HepG2 (cell line): Measurements from ENCODE around the gene GJC2. TPM values are rescaled to one million over a fixed set of nuclear protein-coding genes. Genes with fewer than 3 reads are reported as not detected.

Experiments used
- ATF2 ChIP-seq: sonication (generic); formaldehyde crosslinking; IDR thresholded peaks from 2 replicates; pipeline ENCODE4 v1.4.0; 2020; ENCODE audit warnings: missing genetic modification reagents
- ATF5 ChIP-seq: sonication (generic); formaldehyde crosslinking; IDR thresholded peaks from 2 replicates; pipeline ENCODE4 v1.4.0; 2020; ENCODE audit warnings: mild to moderate bottlenecking, low read depth, missing genetic modification reagents
- ATF7-NPFF ChIP-seq: sonication (generic); formaldehyde crosslinking; IDR thresholded peaks from 2 replicates; pipeline ENCODE4 v1.8.1; 2023; ENCODE audit warnings: mild to moderate bottlenecking, low read depth, missing genetic modification reagents, moderate library complexity
- CAMTA2 ChIP-seq: sonication (generic); formaldehyde crosslinking; IDR thresholded peaks from 2 replicates; pipeline ENCODE4 v1.4.0; 2020; ENCODE audit warnings: mild to moderate bottlenecking, missing genetic modification reagents, borderline replicate concordance
- ETV5 ChIP-seq: IDR thresholded peaks from 2 replicates; pipeline ENCODE4 v1.6.1; 2018; ENCODE audit warnings: missing biosample characterization, missing genetic modification reagents, inconsistent platforms, borderline replicate concordance
- FOXM1 ChIP-seq: sonication (generic); formaldehyde crosslinking; IDR thresholded peaks from 2 replicates; pipeline ENCODE4 v1.5.0; 2020; ENCODE audit warnings: missing genetic modification reagents
- HNRNPK ChIP-seq: fragments of 200-400 bp; formaldehyde crosslinking; IDR thresholded peaks from 2 replicates; pipeline ENCODE4 v1.6.1; 2018; ENCODE audit warnings: low read length, low read depth, moderate library complexity, mild to moderate bottlenecking; ENCODE audit not compliant: poor library complexity, severe bottlenecking
- HNRNPUL1 ChIP-seq: fragments of 200-400 bp; formaldehyde crosslinking; IDR thresholded peaks from 2 replicates; pipeline ENCODE4 v1.6.1; 2017; ENCODE audit warnings: low read depth, mild to moderate bottlenecking, low read length, moderate library complexity
- KMT2A ChIP-seq: sonication (generic); formaldehyde crosslinking; IDR thresholded peaks from 2 replicates; pipeline ENCODE4 v1.4.0; 2020; ENCODE audit warnings: missing genetic modification reagents
- NFATC3 ChIP-seq: sonication (generic); formaldehyde crosslinking; IDR thresholded peaks from 2 replicates; pipeline ENCODE4 v1.5.1; 2020; ENCODE audit warnings: mild to moderate bottlenecking, missing genetic modification reagents
- NFRKB ChIP-seq: fragments of 450-650 bp; IDR thresholded peaks from 2 replicates; pipeline ENCODE4 v1.6.1; 2017
- NR2C2 ChIP-seq: sonication (generic); formaldehyde crosslinking; IDR thresholded peaks from 2 replicates; pipeline ENCODE4 v1.4.0; 2020; ENCODE audit warnings: missing genetic modification reagents, mild to moderate bottlenecking, moderate library complexity, borderline replicate concordance
- SNAI1 ChIP-seq: sonication (generic); formaldehyde crosslinking; IDR thresholded peaks from 2 replicates; pipeline ENCODE4 v1.5.0; 2020; ENCODE audit warnings: mild to moderate bottlenecking, missing genetic modification reagents, borderline replicate concordance
- TBL1XR1 ChIP-seq: fragments of 150-350 bp; IDR thresholded peaks from 2 replicates; pipeline ENCODE4 v1.6.1; 2014; ENCODE audit warnings: borderline replicate concordance, low read length; ENCODE audit not compliant: partially characterized antibody
- TBP ChIP-seq: sonication (generic); formaldehyde crosslinking; IDR thresholded peaks from 2 replicates; pipeline ENCODE4 v1.5.0; 2020; ENCODE audit warnings: missing genetic modification reagents
- XRCC5 ChIP-seq: fragments of 200-400 bp; formaldehyde crosslinking; optimal IDR thresholded peaks from 2 replicates; pipeline ENCODE3; 2017; ENCODE audit warnings: mild to moderate bottlenecking, low read length
- ZBTB42 ChIP-seq: sonication (generic); formaldehyde crosslinking; IDR thresholded peaks from 2 replicates; pipeline ENCODE4 v1.5.0; 2020; ENCODE audit warnings: mild to moderate bottlenecking, missing genetic modification reagents
- ZFY ChIP-seq: sonication (generic); formaldehyde crosslinking; IDR thresholded peaks from 2 replicates; pipeline ENCODE4 v1.4.0; 2020; ENCODE audit warnings: missing genetic modification reagents
- ZNF234 ChIP-seq: sonication (generic); formaldehyde crosslinking; conservative IDR thresholded peaks from 2 replicates; pipeline ENCODE4 v1.5.1; 2020; ENCODE audit warnings: mild to moderate bottlenecking, missing genetic modification reagents
- ZNF235 ChIP-seq: sonication (generic); formaldehyde crosslinking; IDR thresholded peaks from 2 replicates; pipeline ENCODE4 v1.8.1; 2023; ENCODE audit warnings: mild to moderate bottlenecking, missing genetic modification reagents, borderline replicate concordance
- ZNF3 ChIP-seq: IDR thresholded peaks from 2 replicates; pipeline ENCODE4 v1.7.0; 2017; ENCODE audit warnings: inconsistent platforms
- ZNF329 ChIP-seq: sonication (generic); formaldehyde crosslinking; IDR thresholded peaks from 2 replicates; pipeline ENCODE4 v1.9.0; 2021; ENCODE audit warnings: low read depth, mild to moderate bottlenecking, missing genetic modification reagents
- ZNF343 ChIP-seq: sonication (generic); formaldehyde crosslinking; IDR thresholded peaks from 2 replicates; pipeline ENCODE4 v1.4.0; 2020; ENCODE audit warnings: mild to moderate bottlenecking, missing genetic modification reagents
- ZNF441 ChIP-seq: sonication (generic); formaldehyde crosslinking; IDR thresholded peaks from 2 replicates; pipeline ENCODE4 v1.7.0; 2021; ENCODE audit warnings: missing genetic modification reagents, borderline replicate concordance
- ZNF501 ChIP-seq: sonication (generic); formaldehyde crosslinking; IDR thresholded peaks from 2 replicates; pipeline ENCODE4 v1.5.1; 2020; ENCODE audit warnings: mild to moderate bottlenecking, moderate library complexity, missing genetic modification reagents
- ZNF614 ChIP-seq: IDR thresholded peaks from 2 replicates; pipeline ENCODE4 v1.6.1; 2018; ENCODE audit warnings: missing biosample characterization, missing genetic modification reagents, inconsistent platforms, borderline replicate concordance
- ZNF839 ChIP-seq: sonication (generic); formaldehyde crosslinking; IDR thresholded peaks from 2 replicates; pipeline ENCODE4 v1.4.0; 2020; ENCODE audit warnings: missing genetic modification reagents, mild to moderate bottlenecking, borderline replicate concordance
- ZNF879 ChIP-seq: sonication (generic); formaldehyde crosslinking; IDR thresholded peaks from 2 replicates; pipeline ENCODE4 v1.8.1; 2023; ENCODE audit warnings: missing genetic modification reagents
- polyA plus RNA-seq, 8 experiments: library from polyadenylated mRNA; depleted of rRNA in 3 of 8; stranded (reverse) in 7 of 8; unstranded in 1 of 8; fragments of >200 nt; fragmentation: Illumina TruSeq in 4 of 8; extraction: Trizol in 4 of 8; gene quantifications; 2 replicates each; pipeline versions ENCODE4 v1.2.1 to v1.2.3, GENCODE V29; 2011 to 2016; ENCODE audit warnings: low read depth in 4 of 8, missing spikeins in 1 of 8, mixed read lengths in 1 of 8; ENCODE audit not compliant: insufficient read depth in 1 of 8
- total RNA-seq, 5 experiments: library from RNA; depleted of rRNA; stranded (reverse); fragments of >200 nt; fragmentation: Illumina TruSeq; extraction: Trizol; gene quantifications; 2 replicates each; pipeline ENCODE4 v1.2.3, GENCODE V29; 2016; ENCODE audit warnings: low read depth in 1 of 5
- TF ChIP-seq, protein P1 (sequence below): sonication (generic); formaldehyde crosslinking; IDR thresholded peaks from 2 replicates; pipeline ENCODE4 v1.8.0; 2022; ENCODE audit warnings: mild to moderate bottlenecking, missing genetic modification reagents, moderate library complexity

Gene GJC2
- total and polyA plus RNA-seq, 2 of the 13 experiments (the other 11 are each of a cell fraction or from before 2014, with no cell fraction given), result 1.6 to 3.8 TPM

DNA sequence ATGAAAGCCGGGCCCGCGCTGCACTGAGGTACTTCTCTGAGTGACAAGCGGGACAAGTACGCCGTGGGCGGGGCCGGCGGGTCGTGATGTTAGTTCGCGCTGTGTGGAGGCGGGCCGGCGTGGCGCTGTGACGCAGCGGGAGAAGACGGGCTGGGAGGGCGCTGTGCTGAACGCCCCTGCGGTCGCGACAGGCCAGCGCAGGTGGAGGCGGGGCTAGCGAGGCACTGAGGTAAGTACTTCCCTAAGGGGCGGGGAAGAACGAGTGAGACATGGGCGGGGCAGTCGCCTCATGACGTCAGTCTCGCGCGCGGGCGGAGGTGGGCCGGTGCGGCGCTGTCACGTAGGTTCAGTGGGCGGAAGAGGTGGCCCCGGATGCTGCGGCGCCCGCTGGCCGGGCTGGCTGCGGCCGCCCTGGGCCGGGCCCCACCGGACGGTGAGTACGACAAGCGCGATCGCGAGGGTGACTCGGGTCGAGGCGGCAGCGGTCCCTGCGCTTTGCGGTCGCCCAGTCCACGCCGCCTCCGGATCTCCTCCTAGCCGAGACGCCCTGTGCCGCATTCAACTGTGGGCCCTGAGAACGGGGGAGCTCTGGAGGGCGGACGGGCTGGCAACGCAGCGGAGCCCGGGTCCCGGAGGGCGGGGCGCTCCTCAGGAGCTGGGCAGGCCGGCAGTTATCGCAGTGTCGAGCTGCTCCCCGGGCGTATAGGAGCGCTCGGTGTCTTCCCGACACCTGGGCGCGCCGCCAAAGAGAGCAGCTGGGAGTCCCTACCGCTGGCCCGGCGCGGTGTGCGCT lies 9.6 kb upstream of the GJC2 start, which contains the start of gene GUK1 (continued):
- TF ChIP-seq ZNF441 (CRISPR knock-in tag) (no peak), TBL1XR1 (no peak), ZNF234 (CRISPR knock-in tag) (no peak), ZFY (CRISPR knock-in tag) (peak; percentile 88), CAMTA2 (no peak), KMT2A (peak; percentile 49; the same call in 1 of the 2 replicates), HNRNPK (no peak), ATF2 (CRISPR knock-in tag) (peak; percentile 84), ZNF839 (CRISPR knock-in tag) (0 out of 2 replicates have a peak, but pooled peaks have one; percentile 62), ZNF329 (CRISPR knock-in tag) (peak; percentile 82), ETV5 (CRISPR knock-in tag) (peak; percentile 79), ZNF614 (peak; percentile 63; the same call in 1 of the 2 replicates), HNRNPUL1 (no peak), NFRKB (no peak), ZNF235 (peak; percentile 53; the same call in 1 of the 2 replicates), ZNF879 (CRISPR knock-in tag) (no peak), FOXM1 (CRISPR knock-in tag) (no peak), NFATC3 (CRISPR knock-in tag) (no peak), ZNF3 (CRISPR knock-in tag) (no peak), XRCC5 (peak; percentile 39), TBP (CRISPR knock-in tag) (peak; percentile 88; the same call in 1 of the 2 replicates), NR2C2 (CRISPR knock-in tag) (peak; percentile 70), SNAI1 (no peak), ZNF343 (CRISPR knock-in tag) (0 out of 2 replicates have a peak, but pooled peaks have one; percentile 23), ZNF501 (CRISPR knock-in tag) (peak; percentile 83), ATF7-NPFF (CRISPR knock-in tag) (peak; percentile 49; the same call in 1 of the 2 replicates), ZBTB42 (CRISPR knock-in tag) (no peak), ATF5 (CRISPR knock-in tag) (peak; percentile 51; the same call in 1 of the 2 replicates)
- TF ChIP-seq, protein P1, sequence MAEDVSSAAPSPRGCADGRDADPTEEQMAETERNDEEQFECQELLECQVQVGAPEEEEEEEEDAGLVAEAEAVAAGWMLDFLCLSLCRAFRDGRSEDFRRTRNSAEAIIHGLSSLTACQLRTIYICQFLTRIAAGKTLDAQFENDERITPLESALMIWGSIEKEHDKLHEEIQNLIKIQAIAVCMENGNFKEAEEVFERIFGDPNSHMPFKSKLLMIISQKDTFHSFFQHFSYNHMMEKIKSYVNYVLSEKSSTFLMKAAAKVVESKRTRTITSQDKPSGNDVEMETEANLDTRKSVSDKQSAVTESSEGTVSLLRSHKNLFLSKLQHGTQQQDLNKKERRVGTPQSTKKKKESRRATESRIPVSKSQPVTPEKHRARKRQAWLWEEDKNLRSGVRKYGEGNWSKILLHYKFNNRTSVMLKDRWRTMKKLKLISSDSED (CRISPR knock-in tag), result no peak
